ENCODE results near the gene DMKN.

DMKN gene

GRCh38 chr19:35545855-35546381 lies 32.5 kb upstream of the DMKN start:
- Histone ChIP-seq H3K27ac (peak overlapping the region; percentile 92), H3K4me3 (ENCODE audit: low read depth, low read length) (peak overlapping the region; percentile 93), H3K27me3 (replicated peaks) (no peaks in the 10 kb centered on the region), H3K36me3 (replicated peaks) (peaks cover 2% of the 10 kb centered on the region)
- no peak for DNase-seq
- TF ChIP-seq, protein P1, sequence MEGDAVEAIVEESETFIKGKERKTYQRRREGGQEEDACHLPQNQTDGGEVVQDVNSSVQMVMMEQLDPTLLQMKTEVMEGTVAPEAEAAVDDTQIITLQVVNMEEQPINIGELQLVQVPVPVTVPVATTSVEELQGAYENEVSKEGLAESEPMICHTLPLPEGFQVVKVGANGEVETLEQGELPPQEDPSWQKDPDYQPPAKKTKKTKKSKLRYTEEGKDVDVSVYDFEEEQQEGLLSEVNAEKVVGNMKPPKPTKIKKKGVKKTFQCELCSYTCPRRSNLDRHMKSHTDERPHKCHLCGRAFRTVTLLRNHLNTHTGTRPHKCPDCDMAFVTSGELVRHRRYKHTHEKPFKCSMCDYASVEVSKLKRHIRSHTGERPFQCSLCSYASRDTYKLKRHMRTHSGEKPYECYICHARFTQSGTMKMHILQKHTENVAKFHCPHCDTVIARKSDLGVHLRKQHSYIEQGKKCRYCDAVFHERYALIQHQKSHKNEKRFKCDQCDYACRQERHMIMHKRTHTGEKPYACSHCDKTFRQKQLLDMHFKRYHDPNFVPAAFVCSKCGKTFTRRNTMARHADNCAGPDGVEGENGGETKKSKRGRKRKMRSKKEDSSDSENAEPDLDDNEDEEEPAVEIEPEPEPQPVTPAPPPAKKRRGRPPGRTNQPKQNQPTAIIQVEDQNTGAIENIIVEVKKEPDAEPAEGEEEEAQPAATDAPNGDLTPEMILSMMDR (IDR thresholded peaks at IDR 0.05; ENCODE audit: low read depth, low read length, missing control alignments): no peak
- in situ Hi-C loops (cut with HindIII; ENCODE audit: low pct_ligation_motif_present, low sequenced_read_pairs): no loop called here

- peak within 1 kb of the TSS; percentile 92 for H3K27ac ChIP-seq
- peak within 1 kb of the TSS; percentile 93 for H3K4me3 ChIP-seq (ENCODE audit: low read depth, low read length)
- H3K36me3 ChIP-seq (replicated peaks): peaks cover 2% of the 10 kb centered on the region
- no peaks in the 10 kb centered on the region for H3K27me3 ChIP-seq (replicated peaks)
- DNase-seq: peak; percentile 79
- in situ Hi-C loops (cut with HindIII; ENCODE audit: low pct_ligation_motif_present, low sequenced_read_pairs): no loop called here
- TF ChIP-seq, protein P1 (IDR thresholded peaks at IDR 0.05; ENCODE audit: low read depth, low read length, missing control alignments): no peak
Observed at GRCh38 chr19:35545001-35545854, 31.8 kb upstream of the DMKN start, which contains the start of gene TMEM147. Gene TMEM147 (plus strand): TSS chr19:35545626. CDS start chr19:35545740, 114 bp downstream.

- no peak for DNase-seq
- Histone ChIP-seq H3K27me3 (replicated peaks) (no peaks in the 10 kb centered on the region), H3K4me3 (ENCODE audit: low read depth, low read length) (peak overlapping the region; percentile 93), H3K36me3 (replicated peaks) (peaks cover 2% of the 10 kb centered on the region), H3K27ac (no peak overlapping the region)
- TF ChIP-seq, protein P1 (IDR thresholded peaks at IDR 0.05; ENCODE audit: low read depth, low read length, missing control alignments): no peak
- in situ Hi-C loops (cut with HindIII; ENCODE audit: low pct_ligation_motif_present, low sequenced_read_pairs): no loop called here
Observed at GRCh38 chr19:35544110-35544802, 30.8 kb upstream of the DMKN start.

GRCh38 chr19:35543280-35544109 lies 30.0 kb upstream of the DMKN start:
- Histone ChIP-seq H3K27me3 (replicated peaks) (no peaks in the 10 kb centered on the region), H3K27ac (no peak overlapping the region), H3K36me3 (replicated peaks) (peaks cover 2% of the 10 kb centered on the region), H3K4me3 (ENCODE audit: low read depth, low read length) (no peak overlapping the region)
- TF ChIP-seq, protein P1 (IDR thresholded peaks at IDR 0.05; ENCODE audit: low read depth, low read length, missing control alignments): no peak
- in situ Hi-C loops (cut with HindIII; ENCODE audit: low pct_ligation_motif_present, low sequenced_read_pairs): no loop called here
- DNase-seq: no peak

- in situ Hi-C loops (cut with HindIII; ENCODE audit: low pct_ligation_motif_present, low sequenced_read_pairs): no loop called here
- no peaks in the 10 kb centered on the region for H3K36me3 ChIP-seq (replicated peaks)
Observed at GRCh38 chr19:35542209-35542608, 28.8 kb upstream of the DMKN start.

More at GRCh38 chr19:35542209-35542608, 28.8 kb upstream of the DMKN start:
- TF ChIP-seq, protein P1 (IDR thresholded peaks at IDR 0.05; ENCODE audit: low read depth, low read length, missing control alignments): no peak
- no peak overlapping the region for H3K27ac ChIP-seq
- no peak overlapping the region for H3K4me3 ChIP-seq (ENCODE audit: low read depth, low read length)
- no peak for DNase-seq
- H3K27me3 ChIP-seq (replicated peaks): no peaks in the 10 kb centered on the region
